K562 (cell line): ENCODE measurements around the gene IQUB. TPM values are rescaled to one million over a fixed set of nuclear protein-coding genes. Genes with fewer than 3 reads are reported as not detected.
A peak's percentile ranks its signal among the peaks of the same experiment; 100 is the strongest.

Source experiments
- EWSR1 ChIP-seq: fragments of 450-650 bp; IDR thresholded peaks from 2 replicates; pipeline ENCODE4 v1.6.1; 2018; ENCODE audit warnings: borderline replicate concordance, mild to moderate bottlenecking, low read depth, moderate library complexity; ENCODE audit not compliant: partially characterized antibody
- GTF2E2 ChIP-seq: fragments of 200-800 bp; sonication (Bioruptor generic); IDR thresholded peaks from 2 replicates; pipeline ENCODE4 v1.6.1; 2016; ENCODE audit warnings: missing genetic modification characterization, missing compliant biosample characterization
- MAZ ChIP-seq, 2 experiments: fragments of 450-650 bp in 1 of 2; sonication (generic) in 1 of 2; formaldehyde crosslinking; IDR thresholded peaks in 1 of 2; conservative IDR thresholded peaks in 1 of 2; 2 replicates each; pipeline versions ENCODE4 v1.4.0 to v1.5.0; 2020; ENCODE audit warnings: mild to moderate bottlenecking in 1 of 2, missing genetic modification reagents in 1 of 2
- NBN ChIP-seq: fragments of 450-650 bp; IDR thresholded peaks from 2 replicates; pipeline ENCODE4 v1.6.1; 2016; ENCODE audit warnings: low read depth, mild to moderate bottlenecking
- NEUROD1 ChIP-seq: fragments of 150-350 bp; IDR thresholded peaks from 2 replicates; pipeline ENCODE4 v1.6.1; 2014; ENCODE audit warnings: borderline replicate concordance, low read length, low read depth; ENCODE audit not compliant: partially characterized antibody
- OTX1 ChIP-seq: fragments of 450-650 bp; formaldehyde crosslinking; IDR thresholded peaks from 2 replicates; pipeline ENCODE4 v1.4.0; 2022; ENCODE audit warnings: mild to moderate bottlenecking
- PTRF ChIP-seq: fragments of 450-650 bp; IDR thresholded peaks from 2 replicates; pipeline ENCODE4 v1.6.1; 2016; ENCODE audit warnings: mild to moderate bottlenecking, missing genetic modification characterization, missing compliant biosample characterization
- ZNF140 ChIP-seq: fragments of 250-450 bp; sonication (Bioruptor Pico); IDR thresholded peaks from 2 replicates; pipeline ENCODE4 v1.8.0; 2021; ENCODE audit warnings: moderate library complexity, mild to moderate bottlenecking, inconsistent platforms
- polyA plus RNA-seq, 8 experiments: library from polyadenylated mRNA; depleted of rRNA in 4 of 8; stranded (reverse) in 5 of 8; unstranded in 3 of 8; fragments of >200 nt; fragmentation: Nextera tagmentation in 2 of 8; fragmentation: Illumina TruSeq in 1 of 8; extraction: Ambion mirVana in 2 of 8; extraction: Trizol in 1 of 8; gene quantifications; 2 replicates each; pipeline versions ENCODE4 v1.2.1 to v1.2.3, GENCODE V29; 2011 to 2014; ENCODE audit warnings: inconsistent platforms in 1 of 8, missing spikeins in 1 of 8
- total RNA-seq, 7 experiments: library from RNA; depleted of rRNA in 6 of 7; stranded (reverse); fragments of >200 nt in 6 of 7; fragmentation: Illumina TruSeq in 2 of 7; extraction: Trizol in 2 of 7; gene quantifications; 2 replicates each; pipeline versions ENCODE4 v1.2.1 to v1.2.3, GENCODE V29; 2011 to 2021; ENCODE audit warnings: low replicate concordance in 1 of 7
- TF ChIP-seq, protein P1 (sequence below), 2 experiments: fragments of 450-650 bp; IDR thresholded peaks; 2 replicates each; pipeline ENCODE4 v1.6.1; 2016
- TF ChIP-seq, protein P2 (sequence below): fragments of 250-450 bp; sonication (Bioruptor Pico); IDR thresholded peaks from 2 replicates; pipeline ENCODE4 v1.5.0; 2022; ENCODE audit warnings: mild to moderate bottlenecking
- TF ChIP-seq, protein P3 (sequence below): fragments of 250-450 bp; sonication (Bioruptor Pico); IDR thresholded peaks from 2 replicates; pipeline ENCODE4 v1.8.0; 2022; ENCODE audit warnings: inconsistent platforms
- TF ChIP-seq, protein P4 (sequence below): fragments of 250-450 bp; sonication (Bioruptor Pico); IDR thresholded peaks from 2 replicates; pipeline ENCODE4 v1.6.1; 2021; ENCODE audit warnings: mild to moderate bottlenecking
- TF ChIP-seq, protein P5 (sequence below): fragments of 450-650 bp; IDR thresholded peaks from 2 replicates; pipeline ENCODE4 v1.6.1; 2018; ENCODE audit not compliant: partially characterized antibody
- TF ChIP-seq, protein P6 (sequence below): fragments of 200-800 bp; sonication (Bioruptor generic); IDR thresholded peaks from 2 replicates; pipeline ENCODE4 v1.6.1; 2017; ENCODE audit warnings: missing genetic modification characterization, missing compliant biosample characterization

The IQUB gene
- total and polyA plus RNA-seq, 9 of the 15 experiments (the other 6 are each of a cell fraction or from before 2014, with no cell fraction given), result 0.62 to 2.6 (median 1.4) TPM

DNA sequence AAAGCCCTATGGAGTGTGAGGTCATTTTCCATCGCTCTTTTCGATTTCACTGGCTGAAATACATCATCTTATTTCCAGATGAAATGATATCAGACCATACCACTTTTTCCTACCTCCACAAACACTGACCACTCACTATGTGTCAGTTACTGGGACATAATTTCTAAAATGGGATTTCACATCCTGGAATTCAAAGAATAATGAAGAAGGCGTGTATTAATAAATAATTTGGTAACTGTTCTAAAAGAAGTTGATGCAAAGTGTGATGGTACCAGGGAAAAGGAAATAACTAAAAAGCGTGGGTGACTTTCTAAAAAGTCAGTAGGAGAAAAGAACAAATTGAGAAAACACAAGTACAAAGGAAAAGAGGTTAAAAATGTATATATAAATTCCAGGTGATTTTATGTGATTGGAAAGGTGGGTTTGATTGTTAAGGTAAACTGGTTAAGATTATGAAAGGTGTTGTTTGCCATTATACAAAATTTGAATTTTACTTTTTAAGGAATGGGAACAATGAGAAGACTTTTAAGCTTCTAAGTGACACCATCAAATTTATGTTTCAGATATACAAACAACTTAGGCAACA lies 24.0 kb upstream of the IQUB start (continued):
- TF ChIP-seq EWSR1 (no peak), MAZ (CRISPR knock-in tag; conservative IDR thresholded peaks at IDR 0.05 in 1 of 2, IDR thresholded peaks at IDR 0.05 in 1 of 2) (no peak), NBN (0 out of 2 replicates have a peak, but pooled peaks have one; percentile 13), OTX1 (CRISPR knock-in tag) (no peak), PTRF (tag) (0 out of 2 replicates have a peak, but pooled peaks have one; percentile 34), NEUROD1 (no peak), GTF2E2 (tag) (no peak), ZNF140 (no peak)
- TF ChIP-seq, protein P1, sequence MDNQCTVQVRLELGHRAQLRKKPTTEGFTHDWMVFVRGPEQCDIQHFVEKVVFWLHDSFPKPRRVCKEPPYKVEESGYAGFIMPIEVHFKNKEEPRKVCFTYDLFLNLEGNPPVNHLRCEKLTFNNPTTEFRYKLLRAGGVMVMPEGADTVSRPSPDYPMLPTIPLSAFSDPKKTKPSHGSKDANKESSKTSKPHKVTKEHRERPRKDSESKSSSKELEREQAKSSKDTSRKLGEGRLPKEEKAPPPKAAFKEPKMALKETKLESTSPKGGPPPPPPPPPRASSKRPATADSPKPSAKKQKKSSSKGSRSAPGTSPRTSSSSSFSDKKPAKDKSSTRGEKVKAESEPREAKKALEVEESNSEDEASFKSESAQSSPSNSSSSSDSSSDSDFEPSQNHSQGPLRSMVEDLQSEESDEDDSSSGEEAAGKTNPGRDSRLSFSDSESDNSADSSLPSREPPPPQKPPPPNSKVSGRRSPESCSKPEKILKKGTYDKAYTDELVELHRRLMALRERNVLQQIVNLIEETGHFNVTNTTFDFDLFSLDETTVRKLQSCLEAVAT (IDR thresholded peaks at IDR 0.05), result no peak
- TF ChIP-seq, protein P2, sequence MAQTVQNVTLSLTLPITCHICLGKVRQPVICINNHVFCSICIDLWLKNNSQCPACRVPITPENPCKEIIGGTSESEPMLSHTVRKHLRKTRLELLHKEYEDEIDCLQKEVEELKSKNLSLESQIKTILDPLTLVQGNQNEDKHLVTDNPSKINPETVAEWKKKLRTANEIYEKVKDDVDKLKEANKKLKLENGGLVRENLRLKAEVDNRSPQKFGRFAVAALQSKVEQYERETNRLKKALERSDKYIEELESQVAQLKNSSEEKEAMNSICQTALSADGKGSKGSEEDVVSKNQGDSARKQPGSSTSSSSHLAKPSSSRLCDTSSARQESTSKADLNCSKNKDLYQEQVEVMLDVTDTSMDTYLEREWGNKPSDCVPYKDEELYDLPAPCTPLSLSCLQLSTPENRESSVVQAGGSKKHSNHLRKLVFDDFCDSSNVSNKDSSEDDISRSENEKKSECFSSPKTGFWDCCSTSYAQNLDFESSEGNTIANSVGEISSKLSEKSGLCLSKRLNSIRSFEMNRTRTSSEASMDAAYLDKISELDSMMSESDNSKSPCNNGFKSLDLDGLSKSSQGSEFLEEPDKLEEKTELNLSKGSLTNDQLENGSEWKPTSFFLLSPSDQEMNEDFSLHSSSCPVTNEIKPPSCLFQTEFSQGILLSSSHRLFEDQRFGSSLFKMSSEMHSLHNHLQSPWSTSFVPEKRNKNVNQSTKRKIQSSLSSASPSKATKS (CRISPR knock-in tag), result no peak
- TF ChIP-seq, protein P3, sequence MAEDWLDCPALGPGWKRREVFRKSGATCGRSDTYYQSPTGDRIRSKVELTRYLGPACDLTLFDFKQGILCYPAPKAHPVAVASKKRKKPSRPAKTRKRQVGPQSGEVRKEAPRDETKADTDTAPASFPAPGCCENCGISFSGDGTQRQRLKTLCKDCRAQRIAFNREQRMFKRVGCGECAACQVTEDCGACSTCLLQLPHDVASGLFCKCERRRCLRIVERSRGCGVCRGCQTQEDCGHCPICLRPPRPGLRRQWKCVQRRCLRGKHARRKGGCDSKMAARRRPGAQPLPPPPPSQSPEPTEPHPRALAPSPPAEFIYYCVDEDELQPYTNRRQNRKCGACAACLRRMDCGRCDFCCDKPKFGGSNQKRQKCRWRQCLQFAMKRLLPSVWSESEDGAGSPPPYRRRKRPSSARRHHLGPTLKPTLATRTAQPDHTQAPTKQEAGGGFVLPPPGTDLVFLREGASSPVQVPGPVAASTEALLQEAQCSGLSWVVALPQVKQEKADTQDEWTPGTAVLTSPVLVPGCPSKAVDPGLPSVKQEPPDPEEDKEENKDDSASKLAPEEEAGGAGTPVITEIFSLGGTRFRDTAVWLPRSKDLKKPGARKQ (CRISPR knock-in tag), result peak; percentile 85; the same call in 1 of the 2 replicates
- TF ChIP-seq, protein P4, sequence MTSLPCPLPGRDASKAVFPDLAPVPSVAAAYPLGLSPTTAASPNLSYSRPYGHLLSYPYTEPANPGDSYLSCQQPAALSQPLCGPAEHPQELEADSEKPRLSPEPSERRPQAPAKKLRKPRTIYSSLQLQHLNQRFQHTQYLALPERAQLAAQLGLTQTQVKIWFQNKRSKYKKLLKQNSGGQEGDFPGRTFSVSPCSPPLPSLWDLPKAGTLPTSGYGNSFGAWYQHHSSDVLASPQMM, result peak; percentile 52; the same call in 1 of the 2 replicates
- TF ChIP-seq, protein P5, sequence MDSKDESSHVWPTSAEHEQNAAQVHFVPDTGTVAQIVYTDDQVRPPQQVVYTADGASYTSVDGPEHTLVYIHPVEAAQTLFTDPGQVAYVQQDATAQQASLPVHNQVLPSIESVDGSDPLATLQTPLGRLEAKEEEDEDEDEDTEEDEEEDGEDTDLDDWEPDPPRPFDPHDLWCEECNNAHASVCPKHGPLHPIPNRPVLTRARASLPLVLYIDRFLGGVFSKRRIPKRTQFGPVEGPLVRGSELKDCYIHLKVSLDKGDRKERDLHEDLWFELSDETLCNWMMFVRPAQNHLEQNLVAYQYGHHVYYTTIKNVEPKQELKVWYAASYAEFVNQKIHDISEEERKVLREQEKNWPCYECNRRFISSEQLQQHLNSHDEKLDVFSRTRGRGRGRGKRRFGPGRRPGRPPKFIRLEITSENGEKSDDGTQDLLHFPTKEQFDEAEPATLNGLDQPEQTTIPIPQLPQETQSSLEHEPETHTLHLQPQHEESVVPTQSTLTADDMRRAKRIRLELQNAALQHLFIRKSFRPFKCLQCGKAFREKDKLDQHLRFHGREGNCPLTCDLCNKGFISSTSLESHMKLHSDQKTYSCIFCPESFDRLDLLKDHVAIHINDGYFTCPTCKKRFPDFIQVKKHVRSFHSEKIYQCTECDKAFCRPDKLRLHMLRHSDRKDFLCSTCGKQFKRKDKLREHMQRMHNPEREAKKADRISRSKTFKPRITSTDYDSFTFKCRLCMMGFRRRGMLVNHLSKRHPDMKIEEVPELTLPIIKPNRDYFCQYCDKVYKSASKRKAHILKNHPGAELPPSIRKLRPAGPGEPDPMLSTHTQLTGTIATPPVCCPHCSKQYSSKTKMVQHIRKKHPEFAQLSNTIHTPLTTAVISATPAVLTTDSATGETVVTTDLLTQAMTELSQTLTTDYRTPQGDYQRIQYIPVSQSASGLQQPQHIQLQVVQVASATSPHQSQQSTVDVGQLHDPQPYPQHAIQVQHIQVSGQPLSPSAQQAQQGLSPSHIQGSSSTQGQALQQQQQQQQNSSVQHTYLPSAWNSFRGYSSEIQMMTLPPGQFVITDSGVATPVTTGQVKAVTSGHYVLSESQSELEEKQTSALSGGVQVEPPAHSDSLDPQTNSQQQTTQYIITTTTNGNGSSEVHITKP, result peak; percentile 68
- TF ChIP-seq, protein P6, sequence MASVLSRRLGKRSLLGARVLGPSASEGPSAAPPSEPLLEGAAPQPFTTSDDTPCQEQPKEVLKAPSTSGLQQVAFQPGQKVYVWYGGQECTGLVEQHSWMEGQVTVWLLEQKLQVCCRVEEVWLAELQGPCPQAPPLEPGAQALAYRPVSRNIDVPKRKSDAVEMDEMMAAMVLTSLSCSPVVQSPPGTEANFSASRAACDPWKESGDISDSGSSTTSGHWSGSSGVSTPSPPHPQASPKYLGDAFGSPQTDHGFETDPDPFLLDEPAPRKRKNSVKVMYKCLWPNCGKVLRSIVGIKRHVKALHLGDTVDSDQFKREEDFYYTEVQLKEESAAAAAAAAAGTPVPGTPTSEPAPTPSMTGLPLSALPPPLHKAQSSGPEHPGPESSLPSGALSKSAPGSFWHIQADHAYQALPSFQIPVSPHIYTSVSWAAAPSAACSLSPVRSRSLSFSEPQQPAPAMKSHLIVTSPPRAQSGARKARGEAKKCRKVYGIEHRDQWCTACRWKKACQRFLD (CRISPR knock-in tag), result no peak
